Measurements from ENCODE around the gene CCDC159. TPM values are rescaled to one million over a fixed set of nuclear protein-coding genes. Genes with fewer than 3 reads are reported as not detected.
"Not testable (repeated sequence)": the region's sequence is repeated elsewhere in the genome, so short reads cannot be mapped to it uniquely, and the experiment has no call there.

Gene CCDC159
- total and polyA plus RNA-seq, 10 donors: 34.7 to 83.7 (median 52.8) TPM

DNA sequence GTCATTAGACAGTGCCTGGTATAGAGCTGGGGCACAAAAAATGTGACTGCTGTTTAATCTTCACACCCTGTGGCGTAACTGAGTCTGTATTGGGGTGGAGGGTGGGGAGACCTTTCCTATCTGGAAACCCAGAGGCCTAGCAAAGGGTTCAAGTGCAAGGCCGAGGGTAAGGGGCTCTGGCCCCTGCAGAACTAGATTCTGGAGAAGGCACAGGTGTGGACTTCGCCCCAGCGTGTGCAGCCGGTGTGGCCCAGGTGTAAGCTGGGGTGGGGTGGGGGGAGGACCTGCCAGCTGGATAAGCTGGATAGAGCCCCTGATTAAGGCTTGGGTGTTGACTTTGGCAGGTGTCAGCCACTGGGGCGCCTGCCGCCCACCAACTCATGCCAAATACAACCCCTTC is 8.2 kb upstream of the CCDC159 start:
- no peak for DNase-seq
- peak overlapping the region; percentile 53 to 96 (median 82) for H3K27ac ChIP-seq
- H3K36me3 ChIP-seq: peaks cover 0 to 60% (median 35%) of the 10 kb centered on the region in 6 donors
- peaks cover 11 to 60% (median 35%) of the 10 kb centered on the region in 6 donors for H3K4me1 ChIP-seq
- H3K9me3 ChIP-seq: peaks cover 0 to 6% (median 0%) of the 10 kb centered on the region in 8 donors
- H3K27me3 ChIP-seq (replicated peaks in 1 of 7): no peaks in the 10 kb centered on the region
- 81 to 93% (median 86%) methylated on average over 7 of the region's 7 CpGs for WGBS, 5 donors
- peak overlapping the region in 5 of 8 donors; percentile 17 to 86 (median 79) for H3K4me3 ChIP-seq
- no peak for TF ChIP-seq POLR2AphosphoS5 (IDR thresholded peaks at IDR 0.05)
- no peak for TF ChIP-seq CTCF (IDR thresholded peaks at IDR 0.05 in 8 of 11, conservative IDR thresholded peaks at IDR 0.05 in 3 of 11)
- no peak for TF ChIP-seq POLR2A (IDR thresholded peaks at IDR 0.05)
- intact Hi-C loops (cut with DNase I; ENCODE audit: low total_unique reads): no loop called here

DNA sequence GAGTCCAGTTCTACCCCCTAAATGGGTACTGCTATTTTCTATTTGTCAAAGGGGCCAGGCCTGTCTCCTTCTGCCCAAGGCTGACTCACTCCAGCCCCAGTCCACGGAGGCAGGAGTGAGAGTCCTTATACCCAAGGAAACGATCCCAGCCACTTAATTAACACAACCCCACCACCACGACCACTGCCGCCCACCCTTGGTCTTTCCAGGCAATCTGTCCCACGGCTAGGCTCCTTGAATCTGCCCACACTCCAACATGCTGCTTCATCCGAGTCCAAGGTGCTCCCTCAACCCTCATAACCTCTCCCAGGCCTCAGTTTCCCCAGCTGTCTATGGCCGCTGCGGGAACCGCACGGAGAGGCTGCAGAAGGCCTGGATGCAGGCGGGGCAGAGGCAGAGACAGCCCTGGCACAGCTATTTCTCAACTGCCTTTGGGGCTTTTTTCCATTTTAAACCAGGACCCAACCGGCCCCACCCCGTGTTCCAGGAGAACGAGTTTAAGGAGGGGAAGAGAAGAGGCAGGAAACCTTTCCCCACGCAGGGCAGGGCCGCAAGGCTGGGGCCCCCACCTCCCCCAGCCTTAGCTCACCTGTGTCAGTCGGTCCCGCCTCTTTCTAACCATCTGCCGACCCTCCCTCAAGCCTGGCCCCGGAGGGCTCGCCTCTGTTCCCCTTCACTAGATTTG is 7.6 kb upstream of the CCDC159 start:
- Histone ChIP-seq H3K9me3 (peaks cover 0 to 6% (median 0%) of the 10 kb centered on the region in 8 donors), H3K27me3 (replicated peaks in 1 of 7) (no peaks in the 10 kb centered on the region), H3K4me1 (peaks cover 11 to 65% (median 39%) of the 10 kb centered on the region in 6 donors), H3K27ac (peak overlapping the region; percentile 53 to 96 (median 82)), H3K36me3 (peaks cover 0 to 59% (median 29%) of the 10 kb centered on the region in 6 donors), H3K4me3 (peak overlapping the region; percentile 57 to 86 (median 72))
- intact Hi-C loops (cut with DNase I; ENCODE audit: low total_unique reads): no loop called here
- DNase-seq: no peak
- WGBS, 5 donors: 25 to 55% (median 28%) methylated on average over 13 to 21 of the region's 21 CpGs
- no peak for TF ChIP-seq POLR2AphosphoS5 (IDR thresholded peaks at IDR 0.05)
- no peak for TF ChIP-seq POLR2A (IDR thresholded peaks at IDR 0.05)
- TF ChIP-seq CTCF (IDR thresholded peaks at IDR 0.05 in 8 of 11, conservative IDR thresholded peaks at IDR 0.05 in 3 of 11): no peak

GRCh38 chr19:11339254-11340098 is 6.8 kb upstream of the CCDC159 start, which contains the start of gene RAB3D:
Gene RAB3D, minus strand, starts transcription at chr19:11339657. Its CDS starts 2,258 bp downstream, at chr19:11337399.
- Histone ChIP-seq H3K4me1 (peaks cover 18 to 73% (median 47%) of the 10 kb centered on the region in 6 donors), H3K27me3 (replicated peaks in 1 of 7) (no peaks in the 10 kb centered on the region), H3K9me3 (peaks cover 0 to 6% (median 0%) of the 10 kb centered on the region in 8 donors), H3K27ac (peak within 1 kb of the TSS; percentile 53 to 96 (median 82)), H3K4me3 (peak within 1 kb of the TSS; percentile 57 to 86 (median 72)), H3K36me3 (peaks cover 0 to 51% (median 21%) of the 10 kb centered on the region in 6 donors)
- intact Hi-C loops (cut with DNase I; ENCODE audit: low total_unique reads): no loop called here
- 5 to 26% (median 7%) methylated on average over 11 to 53 of the region's 53 CpGs for WGBS, 5 donors
- TF ChIP-seq POLR2AphosphoS5 (IDR thresholded peaks at IDR 0.05) (peak; percentile 90 to 94 (median 92)), CTCF (IDR thresholded peaks at IDR 0.05 in 8 of 11, conservative IDR thresholded peaks at IDR 0.05 in 3 of 11) (peak in 1 of 11 experiments; percentile 21), POLR2A (IDR thresholded peaks at IDR 0.05) (peak in 2 of 3 donors; percentile 31 to 41)
- peak; percentile 98 for DNase-seq

- H3K27me3 ChIP-seq (replicated peaks in 1 of 7); H3K9me3 ChIP-seq; intact Hi-C loops (cut with DNase I; ENCODE audit: low total_unique reads); DNase-seq: not testable (repeated sequence)
- Histone ChIP-seq H3K4me3 (peak overlapping the region in 6 of 8 donors; percentile 57 to 86 (median 76)), H3K27ac (peak overlapping the region in 7 of 8 donors; percentile 67 to 96 (median 84)), H3K36me3 (peaks cover 0 to 45% (median 15%) of the 10 kb centered on the region in 6 donors), H3K4me1 (peaks cover 24 to 79% (median 53%) of the 10 kb centered on the region in 6 donors)
- 86 to 88% (median 87%) methylated on average over 8 of the region's 8 CpGs for WGBS, 5 donors
These were observed 6.2 kb upstream of the CCDC159 start for GRCh38 chr19:11340099-11340467.

Measured in spleen (tissue), 11 donors.